Measurements from ENCODE around the gene CKS1B.

CKS1B gene

GRCh38 chr1:155024315-155024714 is 49.8 kb downstream of the CKS1B start:
- H3K4me3 ChIP-seq (ENCODE audit: low read length): no peak overlapping the region
- no peak for DNase-seq (ENCODE audit: low read depth)
- no peak for TF ChIP-seq CTCF (conservative IDR thresholded peaks at IDR 0.05; ENCODE audit: low read length)

- no peak for DNase-seq (ENCODE audit: low read depth)
- no peak for TF ChIP-seq CTCF (conservative IDR thresholded peaks at IDR 0.05; ENCODE audit: low read length)
- no peak overlapping the region for H3K4me3 ChIP-seq (ENCODE audit: low read length)
Observed at GRCh38 chr1:155026154-155026553, 51.7 kb downstream of the CKS1B start.

- H3K4me3 ChIP-seq (ENCODE audit: low read length): no peak overlapping the region
- no peak for DNase-seq (ENCODE audit: low read depth)
- TF ChIP-seq CTCF (conservative IDR thresholded peaks at IDR 0.05; ENCODE audit: low read length): no peak
Observed at GRCh38 chr1:155026588-155026987, 52.1 kb downstream of the CKS1B start.
